GM21526 (cell line): ENCODE results near the gene EFCAB9.
A peak's percentile ranks its signal among the peaks of the same experiment; 100 is the strongest.
"Not testable (repeated sequence)": the region's sequence is repeated elsewhere in the genome, so short reads cannot be mapped to it uniquely, and the experiment has no call there.

Experiments
- ATAC-seq: cut with Tn5 transposase; IDR thresholded peaks from one replicate; pipeline ENCODE4 v1.9.1; 2021; ENCODE audit warnings: moderate library complexity; ENCODE audit not compliant: unreplicated experiment, low FRiP score

Gene EFCAB9

GRCh38 chr5:172187118-172188032 is 6.6 kb upstream of the EFCAB9 start:
- peak; percentile 28 for ATAC-seq

GRCh38 chr5:172188033-172188892 is 5.7 kb upstream of the EFCAB9 start, which contains the start of gene STK10:
STK10 (minus strand) TSS chr5:172188224; CDS start chr5:172188042, 182 bp downstream.
- peak; percentile 65 for ATAC-seq

GRCh38 chr5:172188893-172189692 is 4.9 kb upstream of the EFCAB9 start:
- ATAC-seq, result no peak

- ATAC-seq, result no peak
These were observed 4.2 kb upstream of the EFCAB9 start for GRCh38 chr5:172189693-172190296.

- no peak for ATAC-seq
These were observed 1.2 kb downstream of the EFCAB9 start for GRCh38 chr5:172194985-172195774.

- not testable (repeated sequence) for ATAC-seq
These were observed 3.8 kb downstream of the EFCAB9 start for GRCh38 chr5:172197775-172198174.

GRCh38 chr5:172199446-172199845 is 5.5 kb downstream of the EFCAB9 start:
- no peak for ATAC-seq

GRCh38 chr5:172200476-172200875 is 6.5 kb downstream of the EFCAB9 start:
- ATAC-seq, result no peak

GRCh38 chr5:172205984-172206383 is 12.0 kb downstream of the EFCAB9 start:
- ATAC-seq, result not testable (repeated sequence)

GRCh38 chr5:172207511-172207910 is 13.5 kb downstream of the EFCAB9 start:
- ATAC-seq, result no peak

- ATAC-seq, result no peak
These were observed 15.7 kb downstream of the EFCAB9 start for GRCh38 chr5:172209714-172210113.

- no peak for ATAC-seq
These were observed 17.7 kb downstream of the EFCAB9 start for GRCh38 chr5:172211676-172212075.

- no peak for ATAC-seq
These were observed 19.2 kb downstream of the EFCAB9 start for GRCh38 chr5:172213126-172213525.

- no peak for ATAC-seq
These were observed 22.4 kb downstream of the EFCAB9 start for GRCh38 chr5:172216345-172216744.

- no peak for ATAC-seq
These were observed 25.3 kb downstream of the EFCAB9 start for GRCh38 chr5:172219296-172219695.

- peak; percentile 62 for ATAC-seq
These were observed 30.2 kb downstream of the EFCAB9 start for GRCh38 chr5:172223901-172224873.

- ATAC-seq, result peak; percentile 11
These were observed 31.0 kb downstream of the EFCAB9 start for GRCh38 chr5:172224996-172225395.

GRCh38 chr5:172229904-172230303 is 35.9 kb downstream of the EFCAB9 start:
- ATAC-seq, result no peak
